ENCODE data around the gene CYFIP1.
A peak's percentile ranks its signal among the peaks of the same experiment; 100 is the strongest.

The CYFIP1 gene

GRCh38 chr15:22863356-22863755 lies 116.8 kb downstream of the CYFIP1 start:
- no peak for DNase-seq

DNA sequence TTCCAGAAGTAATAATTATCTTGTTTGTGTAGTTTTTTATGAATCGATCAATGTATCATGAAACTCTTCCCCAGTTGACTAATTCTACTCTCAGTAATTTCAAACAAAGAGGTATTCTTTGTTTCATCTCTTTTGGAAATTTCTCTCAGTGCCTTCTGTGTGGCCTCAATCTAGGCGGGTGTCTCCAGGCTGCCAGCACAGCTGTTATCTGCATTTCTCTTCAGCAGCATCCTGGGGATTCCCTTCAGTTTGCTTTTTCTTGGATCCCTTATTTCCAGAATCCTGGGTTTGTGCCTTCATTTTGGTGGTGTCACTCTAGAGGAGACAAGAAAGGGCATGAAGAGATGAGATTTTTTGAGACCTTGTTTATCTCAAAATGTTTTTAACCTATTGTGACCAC lies 119.0 kb downstream of the CYFIP1 start:
- no peak for DNase-seq

GRCh38 chr15:22856659-22857058 lies 123.5 kb downstream of the CYFIP1 start:
- no peak for DNase-seq

- DNase-seq = no peak
Observed at GRCh38 chr15:22855791-22856190, 124.4 kb downstream of the CYFIP1 start.

GRCh38 chr15:22851513-22851912 lies 128.7 kb downstream of the CYFIP1 start:
- DNase-seq = no peak

DNA sequence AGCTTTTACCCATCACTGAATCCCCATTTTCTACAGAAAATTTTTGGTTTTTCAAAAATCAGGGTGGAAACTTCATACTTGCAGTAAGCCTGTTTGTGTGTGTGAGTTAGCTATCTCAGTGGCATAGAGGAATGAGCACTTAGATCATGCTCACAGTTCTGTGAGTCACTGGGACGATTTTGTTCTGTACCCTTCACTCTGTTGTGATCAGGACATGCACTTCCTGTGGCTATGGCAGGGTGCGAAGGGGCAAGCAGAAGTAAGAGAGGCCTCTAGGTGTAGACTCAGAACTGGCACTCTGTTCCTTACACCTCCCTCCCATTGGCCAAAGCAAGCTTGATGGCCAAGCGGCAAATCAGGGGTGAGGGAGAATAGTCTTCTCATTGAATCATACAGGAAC lies 130.1 kb downstream of the CYFIP1 start:
- DNase-seq = no peak

- DNase-seq = no peak
Observed at GRCh38 chr15:22846073-22846472, 134.1 kb downstream of the CYFIP1 start.

GRCh38 chr15:22845289-22845900 lies 134.8 kb downstream of the CYFIP1 start:
- no peak for DNase-seq

DNA sequence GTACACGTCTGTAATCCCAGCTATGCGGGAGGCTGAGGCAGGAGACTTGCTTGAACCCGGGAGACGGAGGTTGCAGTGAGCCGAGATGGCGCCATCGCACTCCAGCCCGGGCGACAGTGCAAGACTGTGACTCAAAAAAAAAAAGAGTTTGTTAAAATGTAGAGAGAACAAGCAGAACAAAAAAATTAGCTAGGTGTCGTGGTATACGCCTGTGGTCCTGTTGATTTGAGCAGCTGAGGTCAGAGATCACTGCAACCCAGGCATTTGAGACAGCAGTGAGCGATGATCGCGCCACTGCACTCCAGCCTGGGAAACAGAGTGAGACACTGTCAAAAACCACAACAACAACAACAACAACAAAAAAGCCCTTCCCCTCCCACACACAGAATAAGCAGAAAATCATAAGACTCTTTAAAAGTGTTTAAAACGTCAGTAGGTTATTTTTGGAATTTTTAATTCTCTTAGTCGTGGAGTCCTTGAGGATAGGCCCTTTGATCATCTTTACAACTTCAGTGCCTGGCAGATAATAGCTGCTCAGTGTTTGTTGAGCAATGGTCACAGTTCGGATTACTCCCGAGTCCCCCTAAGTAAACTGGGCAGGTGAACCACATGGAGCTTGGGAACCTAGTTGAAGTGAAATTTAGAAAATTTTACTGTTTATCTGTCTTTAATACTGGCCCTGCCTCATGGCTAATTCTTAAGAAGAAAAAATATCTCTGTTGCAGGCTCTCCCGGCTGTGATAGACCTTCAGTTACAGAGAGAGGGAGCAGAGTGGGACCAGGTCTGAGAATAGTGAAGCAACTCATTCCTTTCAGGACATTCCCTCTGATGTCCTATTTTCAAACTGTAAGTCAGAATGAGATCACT lies 135.5 kb downstream of the CYFIP1 start:
- no peak for DNase-seq

DNA sequence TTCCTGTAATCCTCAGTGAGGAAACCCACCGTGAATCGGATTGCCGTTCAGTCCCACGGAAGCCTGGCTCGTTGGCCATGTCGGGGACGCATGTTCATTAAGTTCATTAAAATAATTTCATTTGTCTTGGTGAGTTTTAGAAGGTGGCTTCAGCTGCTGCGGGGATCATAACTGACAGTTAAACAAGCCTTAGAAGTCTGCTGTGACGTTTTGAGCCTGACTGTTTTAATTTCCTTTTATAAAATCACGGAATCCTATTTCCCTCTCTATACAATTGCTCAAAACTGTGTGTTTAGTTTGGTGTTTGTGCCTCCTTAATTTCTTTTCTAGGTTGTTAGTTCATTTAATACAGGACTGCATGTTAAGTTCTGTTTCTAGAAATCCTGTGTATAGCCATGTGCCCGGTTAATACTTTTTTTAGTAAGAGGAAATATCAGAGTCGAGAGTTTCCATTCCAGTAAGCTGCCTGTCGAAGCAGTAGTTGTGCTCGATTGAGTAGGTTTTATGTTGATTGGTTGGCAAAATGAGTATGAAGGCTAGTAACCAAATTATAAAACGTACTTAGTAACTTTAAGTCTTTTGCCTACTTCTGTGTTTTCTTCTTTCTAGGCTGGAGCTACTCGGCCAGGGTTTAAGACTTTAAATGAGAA lies 141.0 kb downstream of the CYFIP1 start:
- no peak for DNase-seq

DNA sequence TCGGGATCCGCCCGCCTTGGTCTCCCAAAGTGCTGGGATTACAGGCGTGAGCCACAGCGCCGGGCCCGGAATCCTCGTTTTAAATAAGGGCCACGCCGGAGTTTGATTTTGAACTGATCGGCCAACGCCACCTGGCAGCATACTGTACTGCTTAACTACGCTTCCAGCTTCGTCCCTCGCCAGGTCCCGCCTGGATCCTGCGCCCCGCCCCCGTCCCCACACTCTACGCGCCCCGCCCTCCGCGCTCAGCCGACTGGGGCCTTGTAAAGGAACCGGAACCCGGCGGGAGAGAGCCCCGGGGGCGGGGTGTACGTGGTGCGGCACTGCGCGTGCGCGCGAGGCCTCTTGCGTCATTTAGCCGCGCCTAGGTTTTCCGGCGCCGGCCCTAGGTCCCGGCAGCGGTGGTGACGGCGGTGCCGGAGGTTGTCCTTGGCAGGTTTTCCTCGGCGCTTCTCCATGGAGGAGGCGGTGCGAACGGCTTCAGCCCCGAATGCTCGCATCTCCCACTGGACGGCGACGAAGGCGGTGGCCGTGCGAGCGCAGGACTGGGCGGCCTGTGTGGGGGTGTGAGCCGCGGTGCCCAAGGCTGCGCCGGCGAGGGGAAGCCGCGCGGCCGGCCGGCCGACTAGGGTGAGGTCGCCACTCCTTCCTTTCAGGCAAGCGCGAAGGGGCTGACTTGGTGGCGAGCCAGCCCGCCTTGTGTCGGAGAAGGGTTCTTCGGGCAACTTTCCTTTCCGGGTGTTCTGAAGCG lies 141.7 kb downstream of the CYFIP1 start, which contains the start of gene NIPA2:
Gene NIPA2, plus strand, starts transcription at position 375 of the 751 bp plus-strand sequence. CDS start 13,066 bp downstream, outside the sequence.
- peak; percentile 97 to 98 for DNase-seq

DNA sequence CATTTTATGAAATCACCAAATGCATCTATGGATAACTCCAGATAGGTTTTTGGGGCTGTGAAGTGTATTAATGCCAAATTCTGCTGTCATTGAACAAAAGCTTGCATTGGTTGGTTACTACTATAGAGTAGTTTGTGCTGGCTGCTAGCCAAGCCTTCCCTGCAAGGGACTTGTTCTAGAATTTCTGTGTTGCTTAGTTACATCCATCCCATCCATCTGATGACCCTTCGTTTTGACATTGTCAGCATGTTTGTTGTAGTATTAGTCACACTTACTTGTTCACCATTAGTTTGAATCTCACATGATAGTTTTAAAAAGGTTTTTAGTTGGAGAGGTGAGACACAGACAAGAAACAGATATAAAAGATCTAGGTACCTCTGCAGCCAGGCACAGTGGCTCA lies 148.7 kb downstream of the CYFIP1 start:
- DNase-seq = no peak

DNA sequence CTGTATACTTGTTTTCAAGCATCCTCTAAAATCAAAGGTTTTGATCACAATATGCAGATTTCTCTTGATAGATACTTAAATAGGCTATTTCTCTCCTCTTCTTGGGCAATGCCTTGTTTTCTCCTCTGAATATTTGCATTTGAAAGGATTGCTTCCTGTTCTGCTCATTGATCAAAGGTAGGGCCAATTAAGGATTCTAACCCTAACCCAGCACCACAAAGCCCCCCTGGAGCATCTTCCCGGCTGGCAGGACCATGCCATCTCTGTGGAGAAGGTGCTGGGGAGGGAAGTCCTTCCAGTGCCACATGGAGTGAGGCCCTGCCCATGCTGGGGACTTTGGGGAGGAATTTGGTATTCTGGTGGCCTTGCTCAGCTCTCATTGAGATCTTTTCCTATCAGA lies 153.0 kb downstream of the CYFIP1 start:
- no peak for DNase-seq

- no peak for DNase-seq
Observed at GRCh38 chr15:22823495-22824128, 156.6 kb downstream of the CYFIP1 start.

GRCh38 chr15:22819651-22820050 lies 160.5 kb downstream of the CYFIP1 start:
- DNase-seq = no peak
